SK-N-SH (cell line): ENCODE measurements around the gene REEP1.

Source experiments
- TF ChIP-seq, protein P1 (sequence below): fragments of 200-600 bp; sonication (generic); IDR thresholded peaks from 2 replicates; pipeline ENCODE4 v1.6.1; 2017; ENCODE audit warnings: antibody characterized with exemption, mild to moderate bottlenecking, moderate library complexity
- TF ChIP-seq, protein P2 (sequence below): fragments of 150-350 bp; IDR thresholded peaks from 2 replicates; pipeline ENCODE4 v1.6.1; 2017; ENCODE audit warnings: antibody characterized with exemption, low read length, low read depth, borderline replicate concordance

DNA sequence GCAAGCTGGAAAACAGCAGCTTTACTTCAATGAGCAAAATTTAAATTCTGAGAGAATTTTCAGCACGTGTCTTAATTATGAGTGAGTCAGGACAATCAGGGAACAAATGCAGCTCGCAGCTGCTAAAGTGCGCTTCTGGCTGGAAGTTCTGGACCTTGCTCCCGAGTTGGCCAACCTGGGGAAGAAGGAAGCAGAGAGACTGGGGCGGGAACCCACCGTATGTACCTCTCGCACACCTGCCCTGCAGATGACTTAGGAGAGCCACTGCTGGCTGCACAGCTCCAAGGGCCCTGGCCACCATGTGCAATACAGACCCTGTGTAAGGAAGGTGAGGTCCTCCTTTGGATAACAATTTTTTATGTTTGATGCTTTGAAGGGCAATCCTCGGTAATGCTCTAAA, 42.4 kb downstream of the REEP1 start:
- TF ChIP-seq, protein P1, sequence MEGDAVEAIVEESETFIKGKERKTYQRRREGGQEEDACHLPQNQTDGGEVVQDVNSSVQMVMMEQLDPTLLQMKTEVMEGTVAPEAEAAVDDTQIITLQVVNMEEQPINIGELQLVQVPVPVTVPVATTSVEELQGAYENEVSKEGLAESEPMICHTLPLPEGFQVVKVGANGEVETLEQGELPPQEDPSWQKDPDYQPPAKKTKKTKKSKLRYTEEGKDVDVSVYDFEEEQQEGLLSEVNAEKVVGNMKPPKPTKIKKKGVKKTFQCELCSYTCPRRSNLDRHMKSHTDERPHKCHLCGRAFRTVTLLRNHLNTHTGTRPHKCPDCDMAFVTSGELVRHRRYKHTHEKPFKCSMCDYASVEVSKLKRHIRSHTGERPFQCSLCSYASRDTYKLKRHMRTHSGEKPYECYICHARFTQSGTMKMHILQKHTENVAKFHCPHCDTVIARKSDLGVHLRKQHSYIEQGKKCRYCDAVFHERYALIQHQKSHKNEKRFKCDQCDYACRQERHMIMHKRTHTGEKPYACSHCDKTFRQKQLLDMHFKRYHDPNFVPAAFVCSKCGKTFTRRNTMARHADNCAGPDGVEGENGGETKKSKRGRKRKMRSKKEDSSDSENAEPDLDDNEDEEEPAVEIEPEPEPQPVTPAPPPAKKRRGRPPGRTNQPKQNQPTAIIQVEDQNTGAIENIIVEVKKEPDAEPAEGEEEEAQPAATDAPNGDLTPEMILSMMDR, result no peak
- TF ChIP-seq, protein P2, sequence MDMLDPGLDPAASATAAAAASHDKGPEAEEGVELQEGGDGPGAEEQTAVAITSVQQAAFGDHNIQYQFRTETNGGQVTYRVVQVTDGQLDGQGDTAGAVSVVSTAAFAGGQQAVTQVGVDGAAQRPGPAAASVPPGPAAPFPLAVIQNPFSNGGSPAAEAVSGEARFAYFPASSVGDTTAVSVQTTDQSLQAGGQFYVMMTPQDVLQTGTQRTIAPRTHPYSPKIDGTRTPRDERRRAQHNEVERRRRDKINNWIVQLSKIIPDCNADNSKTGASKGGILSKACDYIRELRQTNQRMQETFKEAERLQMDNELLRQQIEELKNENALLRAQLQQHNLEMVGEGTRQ, result no peak
